Prostate gland (tissue), 2 donors: ENCODE data around the gene RAD51B. TPM values are rescaled to one million over a fixed set of nuclear protein-coding genes. Genes with fewer than 3 reads are reported as not detected.

Experiments used
- DNase-seq: peaks from one replicate; pipeline ENCODE4 v3.0.0-alpha.2; 2019; ENCODE audit warnings: low spot score
- H3K27ac ChIP-seq, 2 donors: fragments of 200-600 bp; sonication (generic); 2 replicates each; pipeline ENCODE4 v1.5.1; 2017 to 2019
- H3K27me3 ChIP-seq: fragments of 200-600 bp; sonication (generic); replicated peaks from 2 replicates; pipeline ENCODE4 v1.5.1; 2019; ENCODE audit not compliant: insufficient read depth
- H3K36me3 ChIP-seq, 2 donors: fragments of 200-600 bp; sonication (generic); 1 replicate in 1 of 2; 2 replicates in 1 of 2; pipeline versions ENCODE4 v1.5.1 to v1.8.1; 2017 to 2019
- H3K4me1 ChIP-seq: fragments of 200-600 bp; sonication (generic); replicated peaks from 2 replicates; pipeline ENCODE4 v1.5.1; 2019
- H3K4me3 ChIP-seq, 2 donors: fragments of 200-600 bp; sonication (generic); 2 replicates each; pipeline ENCODE4 v1.5.1; 2017 to 2019
- H3K9me3 ChIP-seq: fragments of 200-600 bp; sonication (generic); 2 replicates; pipeline ENCODE4 v1.5.1; 2017
- POLR2A ChIP-seq: fragments of 450-650 bp; IDR thresholded peaks from one replicate; pipeline ENCODE4 v1.6.1; 2016; ENCODE audit warnings: antibody characterized with exemption, mild to moderate bottlenecking
- POLR2AphosphoS5 ChIP-seq: sonication (generic); formaldehyde crosslinking; IDR thresholded peaks from one replicate; pipeline ENCODE4 v1.6.1; 2017; ENCODE audit warnings: antibody characterized with exemption
- WGBS: methylation state at CpG from one replicate; pipeline ENCODE4 v1.1.5; 2018; 5-methylcytosine and 5-hydroxymethylcytosine counted together
- intact Hi-C: fragments of 100-400 bp; cut with DNase I; formaldehyde crosslinking; loops from one replicate; pipeline ENCODE4 v1.14.2; 2022
- total RNA-seq, 2 donors: library from RNA; depleted of rRNA; stranded (reverse); fragments of >200 nt; gene quantifications; one replicate each; pipeline ENCODE4 v1.1.0, GENCODE V29; 2016
- TF ChIP-seq, protein P1 (sequence below), 4 experiments: fragments of 200-600 bp in 2 of 4; fragments of 450-650 bp in 2 of 4; sonication (generic) in 2 of 4; IDR thresholded peaks; 1 replicate in 3 of 4; 2 replicates in 1 of 4; pipeline ENCODE4 v1.5.1; 2016 to 2019; ENCODE audit warnings: antibody characterized with exemption in 4 of 4, mild to moderate bottlenecking in 2 of 4, moderate library complexity in 2 of 4

The RAD51B gene
- total RNA-seq, 2 donors from 2014 or later, result 14.9 to 35.8 TPM

DNA sequence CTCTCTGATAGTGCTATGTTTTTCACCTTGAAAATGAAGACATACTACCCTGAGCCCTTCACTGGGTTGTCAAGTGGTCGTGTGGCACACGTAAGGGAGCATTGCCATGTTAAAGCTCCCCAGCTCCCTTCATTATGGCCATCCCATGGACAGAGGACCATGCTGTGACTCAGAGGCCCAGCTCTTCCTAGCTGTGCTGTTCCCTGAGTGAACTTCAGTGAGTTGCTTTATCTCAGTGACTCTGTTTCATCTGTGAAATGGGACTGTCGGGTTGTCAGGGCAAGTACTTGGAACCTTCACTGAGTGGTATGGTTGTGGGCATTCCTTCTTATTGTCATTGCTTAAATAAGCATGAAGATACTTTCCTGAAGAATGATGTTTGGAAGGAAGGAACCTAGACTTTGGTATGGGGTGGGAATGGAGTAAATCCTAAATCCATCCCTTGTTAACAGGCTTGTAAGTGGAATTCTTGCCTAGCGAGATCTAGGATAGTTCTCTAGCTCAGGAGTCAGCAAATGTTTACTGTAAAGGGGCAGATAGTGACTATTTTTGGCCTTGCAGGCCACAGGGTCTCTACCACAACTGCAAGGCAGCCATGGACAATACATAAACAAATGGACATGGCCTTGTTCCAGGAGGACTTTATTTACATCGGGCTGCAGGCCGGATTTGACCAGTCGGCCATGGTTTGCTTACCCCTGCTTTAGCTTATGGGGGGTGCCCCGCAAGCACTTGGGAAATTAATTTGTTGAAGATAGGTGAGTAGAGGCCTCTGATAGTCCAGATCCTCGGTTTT lies 689.8 kb downstream of the RAD51B start:
- Histone ChIP-seq H3K4me1 (peaks cover 24% of the 10 kb centered on the region), H3K36me3 (no peaks in the 10 kb centered on the region), H3K9me3 (no peaks in the 10 kb centered on the region), H3K27ac (peak overlapping the region; percentile 58 to 80), H3K4me3 (no peak overlapping the region), H3K27me3 (no peaks in the 10 kb centered on the region)
- TF ChIP-seq, protein P1, sequence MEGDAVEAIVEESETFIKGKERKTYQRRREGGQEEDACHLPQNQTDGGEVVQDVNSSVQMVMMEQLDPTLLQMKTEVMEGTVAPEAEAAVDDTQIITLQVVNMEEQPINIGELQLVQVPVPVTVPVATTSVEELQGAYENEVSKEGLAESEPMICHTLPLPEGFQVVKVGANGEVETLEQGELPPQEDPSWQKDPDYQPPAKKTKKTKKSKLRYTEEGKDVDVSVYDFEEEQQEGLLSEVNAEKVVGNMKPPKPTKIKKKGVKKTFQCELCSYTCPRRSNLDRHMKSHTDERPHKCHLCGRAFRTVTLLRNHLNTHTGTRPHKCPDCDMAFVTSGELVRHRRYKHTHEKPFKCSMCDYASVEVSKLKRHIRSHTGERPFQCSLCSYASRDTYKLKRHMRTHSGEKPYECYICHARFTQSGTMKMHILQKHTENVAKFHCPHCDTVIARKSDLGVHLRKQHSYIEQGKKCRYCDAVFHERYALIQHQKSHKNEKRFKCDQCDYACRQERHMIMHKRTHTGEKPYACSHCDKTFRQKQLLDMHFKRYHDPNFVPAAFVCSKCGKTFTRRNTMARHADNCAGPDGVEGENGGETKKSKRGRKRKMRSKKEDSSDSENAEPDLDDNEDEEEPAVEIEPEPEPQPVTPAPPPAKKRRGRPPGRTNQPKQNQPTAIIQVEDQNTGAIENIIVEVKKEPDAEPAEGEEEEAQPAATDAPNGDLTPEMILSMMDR (IDR thresholded peaks at IDR 0.05), result no peak
- TF ChIP-seq POLR2A, result no peak
- 67% methylated on average over 9 of the region's 9 CpGs for WGBS
- DNase-seq, result no peak
- intact Hi-C loops, result no loop called here

DNA sequence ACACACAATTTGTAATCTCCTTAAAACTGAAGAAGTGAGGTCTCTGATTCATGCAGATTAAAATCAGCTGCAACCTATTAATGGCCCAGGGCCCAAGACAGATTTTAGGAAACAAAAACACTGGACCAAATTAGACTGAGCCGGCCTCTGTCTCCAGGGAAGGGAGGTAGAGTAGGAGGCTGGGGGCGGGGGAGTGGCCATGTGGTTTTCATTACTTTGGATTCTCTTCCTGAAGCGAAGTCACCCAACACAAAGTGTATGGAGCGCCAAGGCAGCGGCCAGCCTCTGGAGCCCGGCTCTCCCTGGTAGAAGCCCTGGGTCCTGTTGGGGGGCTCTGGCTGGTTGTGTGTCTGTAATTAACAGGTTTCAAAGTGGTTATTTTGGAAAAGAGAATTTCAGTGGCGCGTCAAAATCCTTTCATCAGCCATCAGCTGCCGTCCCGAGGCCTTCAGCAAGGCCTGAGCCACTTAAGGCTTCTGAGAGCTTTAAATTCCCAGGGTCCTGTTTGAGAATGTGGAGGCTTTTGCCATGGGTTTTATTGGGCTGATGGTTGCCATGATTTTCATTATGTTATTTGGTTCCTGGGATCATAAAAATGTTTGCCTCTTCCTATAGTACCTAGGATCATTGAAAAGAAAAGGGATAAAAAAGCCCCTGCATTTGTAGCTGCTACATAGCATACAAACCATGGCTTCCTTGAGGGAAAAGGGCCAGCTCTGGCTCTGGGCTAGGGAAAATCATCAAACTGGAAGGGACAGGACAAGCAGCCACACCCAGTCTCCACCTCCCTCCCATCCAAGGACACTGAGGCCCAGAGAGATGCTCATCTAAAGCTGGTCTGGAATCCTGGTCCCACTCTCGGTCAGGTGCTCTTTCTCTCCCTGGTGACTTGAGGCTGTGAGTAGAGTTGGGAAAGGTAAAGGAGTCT lies 690.9 kb downstream of the RAD51B start:
- Histone ChIP-seq H3K4me3 (no peak overlapping the region), H3K27me3 (no peaks in the 10 kb centered on the region), H3K27ac (peak overlapping the region; percentile 58 to 80), H3K9me3 (no peaks in the 10 kb centered on the region), H3K36me3 (no peaks in the 10 kb centered on the region), H3K4me1 (peaks cover 24% of the 10 kb centered on the region)
- DNase-seq, result no peak
- intact Hi-C loops, result no loop called here
- TF ChIP-seq, protein P1 (IDR thresholded peaks at IDR 0.05), result no peak
- TF ChIP-seq POLR2A (no peak), POLR2AphosphoS5 (peak; percentile 27)
- 57% methylated on average over 11 of the region's 11 CpGs for WGBS

DNA sequence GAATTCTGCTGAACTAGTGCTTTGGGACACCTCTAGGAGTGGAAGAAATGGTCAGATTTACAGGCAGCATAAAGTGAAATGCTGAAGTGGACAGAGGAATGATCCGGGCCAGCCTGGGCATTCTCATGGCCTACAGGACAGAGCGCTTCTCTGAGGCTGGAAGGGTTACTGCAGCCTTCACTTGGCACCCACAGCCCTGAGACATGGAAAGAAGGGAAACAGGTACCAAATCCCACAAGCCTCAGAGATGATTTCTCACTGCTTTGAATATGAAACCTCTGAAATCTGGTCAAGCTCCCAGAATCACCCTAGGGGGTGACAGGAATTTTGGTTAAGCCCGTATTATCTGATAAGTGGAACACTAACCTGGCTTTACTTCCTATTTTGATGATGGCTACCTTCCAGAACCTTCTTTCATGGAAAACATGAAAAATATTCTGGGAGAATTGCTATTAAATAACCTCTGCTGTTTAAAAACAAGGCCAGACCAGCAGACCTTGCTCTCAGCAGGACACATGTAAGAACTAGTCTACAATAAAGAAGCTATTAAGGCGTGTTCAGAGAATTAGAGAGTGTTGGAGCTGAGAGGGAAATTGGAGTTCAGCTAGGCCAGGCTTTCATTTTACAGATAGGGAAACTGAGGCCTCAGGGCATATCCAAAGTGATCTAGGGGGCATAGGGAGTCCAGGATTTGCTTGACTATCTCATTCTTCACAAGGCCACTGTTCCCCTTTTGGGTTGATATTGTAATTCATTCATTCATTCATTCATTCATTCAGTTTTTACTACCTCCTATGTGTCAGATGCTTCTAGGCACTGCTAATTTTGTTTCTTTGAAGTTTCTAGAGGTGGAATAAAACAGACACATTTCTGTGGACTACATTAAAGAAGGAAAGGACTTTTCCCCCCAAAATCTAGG lies 691.8 kb downstream of the RAD51B start:
- Histone ChIP-seq H3K9me3 (no peaks in the 10 kb centered on the region), H3K4me1 (peaks cover 16% of the 10 kb centered on the region), H3K27ac (peak overlapping the region; percentile 58 to 80), H3K36me3 (no peaks in the 10 kb centered on the region), H3K4me3 (no peak overlapping the region), H3K27me3 (no peaks in the 10 kb centered on the region)
- intact Hi-C loops, result no loop called here
- 61% methylated on average over 4 of the region's 4 CpGs for WGBS
- no peak for TF ChIP-seq POLR2A
- no peak for TF ChIP-seq POLR2AphosphoS5
- TF ChIP-seq, protein P1 (IDR thresholded peaks at IDR 0.05), result no peak
- DNase-seq, result no peak

DNA sequence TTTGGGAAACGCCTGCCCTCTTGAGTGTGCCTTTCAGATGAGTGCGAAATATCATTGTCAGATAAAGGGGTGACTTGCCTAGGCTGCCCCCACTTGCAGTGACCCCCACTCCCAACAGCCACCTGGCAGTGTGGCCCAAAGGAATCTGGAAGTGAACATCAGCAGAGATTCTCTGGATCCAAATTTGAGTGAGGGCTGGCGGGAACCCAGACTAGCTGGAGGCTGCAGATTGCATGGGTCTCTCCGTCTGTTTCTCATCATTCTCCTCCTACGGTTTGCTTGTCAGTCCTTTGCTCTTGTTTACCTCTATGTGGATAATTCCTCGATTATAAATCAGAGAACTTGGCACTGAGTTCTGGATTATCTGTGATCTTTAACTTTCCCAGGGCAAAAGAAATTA lies 692.5 kb downstream of the RAD51B start:
- intact Hi-C loops, result no loop called here
- Histone ChIP-seq H3K27me3 (no peaks in the 10 kb centered on the region), H3K9me3 (no peaks in the 10 kb centered on the region), H3K36me3 (no peaks in the 10 kb centered on the region), H3K4me1 (peaks cover 10% of the 10 kb centered on the region), H3K27ac (peak overlapping the region; percentile 58 to 80), H3K4me3 (no peak overlapping the region)
- 54% methylated on average over 6 of the region's 6 CpGs for WGBS
- TF ChIP-seq POLR2AphosphoS5, result no peak
- DNase-seq, result no peak

DNA sequence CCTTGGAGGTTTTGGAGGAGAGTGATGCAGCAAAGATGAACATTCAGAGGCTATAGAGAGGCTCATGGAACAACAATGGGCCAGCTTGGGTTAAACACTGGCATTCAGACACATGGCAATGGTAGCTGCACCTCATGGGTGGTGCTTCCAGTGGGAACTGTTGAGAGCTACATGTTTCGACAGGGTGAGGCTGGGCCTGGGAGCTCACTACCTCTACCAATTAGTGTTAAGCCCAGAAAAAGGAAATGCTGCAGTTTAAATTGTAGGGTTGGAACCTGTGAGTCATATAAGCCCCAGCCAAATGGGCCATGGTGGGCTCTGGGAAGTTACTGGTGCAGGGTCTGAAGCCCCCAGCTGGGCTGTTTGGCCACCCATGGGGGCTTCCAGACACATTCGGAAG lies 693.6 kb downstream of the RAD51B start:
- Histone ChIP-seq H3K27ac (no peak overlapping the region), H3K36me3 (no peaks in the 10 kb centered on the region), H3K27me3 (no peaks in the 10 kb centered on the region), H3K9me3 (no peaks in the 10 kb centered on the region), H3K4me1 (peaks cover 3% of the 10 kb centered on the region), H3K4me3 (no peak overlapping the region)
- TF ChIP-seq, protein P1 (IDR thresholded peaks at IDR 0.05), result no peak
- TF ChIP-seq POLR2AphosphoS5 (no peak), POLR2A (no peak)
- intact Hi-C loops, result no loop called here
- no peak for DNase-seq
- WGBS, result 87% methylated on average over 2 of the region's 2 CpGs
